GM10847 (cell line): ENCODE data around the gene ARHGAP18.

Experiments used
- POLR2A ChIP-seq: IDR thresholded peaks from 2 replicates; pipeline ENCODE4 v1.6.1; 2011; ENCODE audit not compliant: insufficient read length; ENCODE audit errors: extremely low read depth

The ARHGAP18 gene

GRCh38 chr6:129648819-129649491 is 61.0 kb downstream of the ARHGAP18 start:
- TF ChIP-seq POLR2A = no peak

- no peak for TF ChIP-seq POLR2A
Measured at GRCh38 chr6:129647044-129647443, 62.9 kb downstream of the ARHGAP18 start.

- no peak for TF ChIP-seq POLR2A
Measured at GRCh38 chr6:129646642-129647041, 63.3 kb downstream of the ARHGAP18 start.

- TF ChIP-seq POLR2A = no peak
Measured at GRCh38 chr6:129645830-129646579, 64.0 kb downstream of the ARHGAP18 start.

- TF ChIP-seq POLR2A = no peak
Measured at GRCh38 chr6:129645106-129645829, 64.7 kb downstream of the ARHGAP18 start.

- no peak for TF ChIP-seq POLR2A
Measured at GRCh38 chr6:129644567-129645015, 65.4 kb downstream of the ARHGAP18 start.

GRCh38 chr6:129643968-129644367 is 66.0 kb downstream of the ARHGAP18 start:
- no peak for TF ChIP-seq POLR2A

GRCh38 chr6:129643176-129643575 is 66.8 kb downstream of the ARHGAP18 start:
- no peak for TF ChIP-seq POLR2A

- no peak for TF ChIP-seq POLR2A
Measured at GRCh38 chr6:129642322-129642721, 67.7 kb downstream of the ARHGAP18 start.

- no peak for TF ChIP-seq POLR2A
Measured at GRCh38 chr6:129641344-129641743, 68.6 kb downstream of the ARHGAP18 start.

GRCh38 chr6:129638686-129639085 is 71.3 kb downstream of the ARHGAP18 start:
- TF ChIP-seq POLR2A = no peak

- no peak for TF ChIP-seq POLR2A
Measured at GRCh38 chr6:129638055-129638684, 71.8 kb downstream of the ARHGAP18 start.

- no peak for TF ChIP-seq POLR2A
Measured at GRCh38 chr6:129637340-129638054, 72.5 kb downstream of the ARHGAP18 start.

- no peak for TF ChIP-seq POLR2A
Measured at GRCh38 chr6:129635396-129636130, 74.4 kb downstream of the ARHGAP18 start.
